H1 (cell line): Measurements from ENCODE around the gene RTN4RL1. TPM values are rescaled to one million over a fixed set of nuclear protein-coding genes. Genes with fewer than 3 reads are reported as not detected.

Experiments
- ATF3 ChIP-seq: IDR thresholded peaks from 2 replicates; pipeline ENCODE4 v1.6.1; 2011; ENCODE audit warnings: low read depth, mild to moderate bottlenecking, low read length; ENCODE audit not compliant: insufficient read depth
- CBX8 ChIP-seq: fragments of 300-800, 300-1000 bp; sonication (generic); IDR thresholded peaks from 2 replicates; pipeline ENCODE4 v1.7.1; 2016; ENCODE audit warnings: low read depth, low read length, borderline replicate concordance
- CHD2 ChIP-seq: IDR thresholded peaks from 2 replicates; pipeline ENCODE4 v1.6.1; 2012; ENCODE audit warnings: low read length, improper control_type of control experiment
- CHD7 ChIP-seq: fragments of 300-600 bp; sonication (generic); IDR thresholded peaks from 2 replicates; pipeline ENCODE4 v1.7.1; 2012; ENCODE audit warnings: low read length, moderate library complexity, mild to moderate bottlenecking, inconsistent platforms; ENCODE audit not compliant: insufficient replicate concordance
- CTBP2 ChIP-seq: IDR thresholded peaks from 2 replicates; pipeline ENCODE4 v1.7.0; 2011; ENCODE audit warnings: borderline replicate concordance, mild to moderate bottlenecking, moderate library complexity, mixed read lengths, low read length; ENCODE audit not compliant: insufficient read depth, insufficient read length
- E2F6 ChIP-seq: IDR thresholded peaks from 2 replicates; pipeline ENCODE4 v1.6.1; 2012; ENCODE audit warnings: inconsistent platforms
- RAD21 ChIP-seq, 2 experiments: IDR thresholded peaks in 1 of 2; conservative IDR thresholded peaks in 1 of 2; 2 replicates each; pipeline ENCODE4 v1.6.1; 2011; ENCODE audit warnings: low read depth in 2 of 2, low read length in 2 of 2, improper control_type of control experiment in 1 of 2, inconsistent platforms in 1 of 2, mild to moderate bottlenecking in 1 of 2, moderate library complexity in 1 of 2
- RNF2 ChIP-seq: fragments of 200-900, 300-1000 bp; sonication (generic); IDR thresholded peaks from 2 replicates; pipeline ENCODE4 v1.7.1; 2016; ENCODE audit warnings: borderline replicate concordance, low read depth, mild to moderate bottlenecking, antibody characterized with exemption, low read length; ENCODE audit not compliant: poor library complexity, severe bottlenecking; ENCODE audit errors: missing control alignments
- polyA plus RNA-seq, 7 experiments: library from polyadenylated mRNA; depleted of rRNA in 3 of 7; stranded (reverse) in 5 of 7; unstranded in 2 of 7; fragments of >200 nt in 5 of 7; fragments of 200-250 nt in 2 of 7; gene quantifications; 1 replicate in 5 of 7; 2 replicates in 1 of 7; 4 replicates in 1 of 7; pipeline versions ENCODE4 v1.2.1 to v1.2.3, GENCODE V29; 2011 to 2013; ENCODE audit warnings: missing spikeins in 2 of 7, mixed read lengths in 2 of 7
- total RNA-seq: library from RNA; stranded (reverse); fragmentation: NEBNext Ultra II Directional; extraction: Animal tissue kit (Norgen Biotek cat#: 25700); gene quantifications from 2 replicates; pipeline ENCODE4 v1.2.1, GENCODE V29; 2021

RTN4RL1 gene
- total and polyA plus RNA-seq, 2 of the 8 experiments (the other 6 are each of a cell fraction or from before 2014, with no cell fraction given), result 0.09 TPM; not detected in 1

GRCh38 chr17:2015314-2015713 is 9.8 kb downstream of the RTN4RL1 start (continued):
- TF ChIP-seq CHD7 (no peak), ATF3 (no peak), CBX8 (no peak), RAD21 (IDR thresholded peaks at IDR 0.05 in 1 of 2, conservative IDR thresholded peaks at IDR 0.05 in 1 of 2; ENCODE audit: low read depth in 2 of 2, low read length in 2 of 2) (no peak), CTBP2 (no peak), RNF2 (no peak), E2F6 (no peak), CHD2 (no peak)
